Mucosa of descending colon (tissue), 3 donors: ENCODE data around the gene MAP1B. TPM values are rescaled to one million over a fixed set of nuclear protein-coding genes. Genes with fewer than 3 reads are reported as not detected.

Experiments used
- ATAC-seq: fragments of 200-7000 bp; cut with Tn5 transposase; one replicate; pipeline ENCODE4 v1.9.1; 2020; ENCODE audit warnings: mild to moderate bottlenecking, moderate library complexity
- DNase-seq, 3 donors: peaks; one replicate each; pipeline ENCODE4 v3.0.0-alpha.2; 2020
- H3K36me3 ChIP-seq: fragments of 200-600 bp; one replicate; pipeline ENCODE4 v1.8.0; 2021; ENCODE audit warnings: low read depth, mild to moderate bottlenecking
- H3K4me1 ChIP-seq: fragments of 200-600 bp; one replicate; pipeline ENCODE4 v1.8.0; 2021; ENCODE audit warnings: low read depth, mild to moderate bottlenecking
- H3K4me3 ChIP-seq: fragments of 200-600 bp; one replicate; pipeline ENCODE4 v1.8.0; 2021; ENCODE audit warnings: mild to moderate bottlenecking
- H3K9me3 ChIP-seq: fragments of 200-600 bp; one replicate; pipeline ENCODE4 v1.8.0; 2021; ENCODE audit warnings: mild to moderate bottlenecking
- intact Hi-C, 2 donors: fragments of 100-400 bp; cut with DNase I in 1 of 2; cut with micrococcal nuclease in 1 of 2; formaldehyde crosslinking; loops; one replicate each; pipeline versions ENCODE4 v1.11.0 to v1.11.1; 2022; cut with DNase I, micrococcal nuclease
- total RNA-seq, 3 donors: library from RNA; stranded (reverse); fragmentation: NEBNext Ultra II Directional in 2 of 3; extraction: Animal tissue kit (Norgen Biotek cat#: 25700) in 2 of 3; gene quantifications; one replicate each; pipeline versions ENCODE4 v1.2.1 to v1.2.4, GENCODE V29; 2021 to 2023
- TF ChIP-seq, protein P1 (sequence below): fragments of 200-600 bp; IDR thresholded peaks from one replicate; pipeline ENCODE4 v1.8.0; 2022; ENCODE audit warnings: antibody characterized with exemption, mild to moderate bottlenecking
- donor health status: DM: no; HTN: no; CAD: no; lungs with moderate emphysema.
- donor health status: DM: no; HTN: no; CAD: no.
- donor health status: DM: no; HTN: yes; CAD: no.

Gene MAP1B
- total RNA-seq, 3 donors from 2014 or later = 6.5 to 72.3 (median 20.9) TPM

GRCh38 chr5:72125941-72126620 lies 18.8 kb downstream of the MAP1B start:
- no peak for ATAC-seq
- intact Hi-C loops = no loop called here
- H3K4me3 ChIP-seq = no peak overlapping the region
- no peaks in the 10 kb centered on the region for H3K36me3 ChIP-seq
- no peak for DNase-seq
- TF ChIP-seq, protein P1, sequence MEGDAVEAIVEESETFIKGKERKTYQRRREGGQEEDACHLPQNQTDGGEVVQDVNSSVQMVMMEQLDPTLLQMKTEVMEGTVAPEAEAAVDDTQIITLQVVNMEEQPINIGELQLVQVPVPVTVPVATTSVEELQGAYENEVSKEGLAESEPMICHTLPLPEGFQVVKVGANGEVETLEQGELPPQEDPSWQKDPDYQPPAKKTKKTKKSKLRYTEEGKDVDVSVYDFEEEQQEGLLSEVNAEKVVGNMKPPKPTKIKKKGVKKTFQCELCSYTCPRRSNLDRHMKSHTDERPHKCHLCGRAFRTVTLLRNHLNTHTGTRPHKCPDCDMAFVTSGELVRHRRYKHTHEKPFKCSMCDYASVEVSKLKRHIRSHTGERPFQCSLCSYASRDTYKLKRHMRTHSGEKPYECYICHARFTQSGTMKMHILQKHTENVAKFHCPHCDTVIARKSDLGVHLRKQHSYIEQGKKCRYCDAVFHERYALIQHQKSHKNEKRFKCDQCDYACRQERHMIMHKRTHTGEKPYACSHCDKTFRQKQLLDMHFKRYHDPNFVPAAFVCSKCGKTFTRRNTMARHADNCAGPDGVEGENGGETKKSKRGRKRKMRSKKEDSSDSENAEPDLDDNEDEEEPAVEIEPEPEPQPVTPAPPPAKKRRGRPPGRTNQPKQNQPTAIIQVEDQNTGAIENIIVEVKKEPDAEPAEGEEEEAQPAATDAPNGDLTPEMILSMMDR = no peak
- H3K4me1 ChIP-seq = no peaks in the 10 kb centered on the region
- no peaks in the 10 kb centered on the region for H3K9me3 ChIP-seq

GRCh38 chr5:72126796-72127195 lies 19.5 kb downstream of the MAP1B start:
- intact Hi-C loops = no loop called here
- no peaks in the 10 kb centered on the region for H3K9me3 ChIP-seq
- DNase-seq (no peak), ATAC-seq (no peak)
- no peaks in the 10 kb centered on the region for H3K4me1 ChIP-seq
- H3K36me3 ChIP-seq = no peaks in the 10 kb centered on the region
- TF ChIP-seq, protein P1 = no peak
- H3K4me3 ChIP-seq = no peak overlapping the region

GRCh38 chr5:72129725-72130124 lies 22.4 kb downstream of the MAP1B start:
- Histone ChIP-seq H3K4me1 (no peaks in the 10 kb centered on the region), H3K9me3 (no peaks in the 10 kb centered on the region), H3K36me3 (no peaks in the 10 kb centered on the region), H3K4me3 (no peak overlapping the region)
- no peak for DNase-seq
- intact Hi-C loops = loop anchor here in 1 of 2 donors (10.0 kb wide), 1 partner anchor 155 kb away; no protein-coding TSS in a partner anchor
- ATAC-seq = no peak
- TF ChIP-seq, protein P1 = no peak

DNA sequence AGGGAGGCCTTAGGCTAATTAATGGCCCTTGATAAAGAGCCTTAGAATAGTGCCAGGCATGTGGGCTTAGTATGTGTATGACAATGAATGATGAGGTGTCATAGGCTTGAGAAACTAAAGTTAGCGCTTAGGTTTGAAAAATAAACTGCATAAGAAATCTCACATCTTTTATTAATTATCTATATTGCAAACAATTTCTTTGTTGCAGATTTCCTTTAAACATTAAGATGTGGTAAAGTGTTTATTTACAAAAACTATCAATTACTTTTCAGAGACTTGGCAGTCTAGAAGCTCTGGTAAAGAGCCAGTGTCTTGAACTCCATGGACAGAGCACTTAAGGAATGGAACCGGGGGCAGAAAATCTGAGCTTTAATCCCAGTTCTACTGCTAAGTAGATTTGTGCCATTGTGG lies 23.1 kb downstream of the MAP1B start:
- Histone ChIP-seq H3K4me1 (no peaks in the 10 kb centered on the region), H3K4me3 (no peak overlapping the region), H3K9me3 (no peaks in the 10 kb centered on the region), H3K36me3 (no peaks in the 10 kb centered on the region)
- intact Hi-C loops = loop anchor here in 1 of 2 donors (10.0 kb wide), 1 partner anchor 154 kb away; no protein-coding TSS in a partner anchor
- DNase-seq (no peak), ATAC-seq (no peak)
- TF ChIP-seq, protein P1 = no peak

- no peak overlapping the region for H3K4me3 ChIP-seq
- no peaks in the 10 kb centered on the region for H3K36me3 ChIP-seq
- TF ChIP-seq, protein P1 = no peak
- no peaks in the 10 kb centered on the region for H3K9me3 ChIP-seq
- DNase-seq (no peak), ATAC-seq (no peak)
- intact Hi-C loops = loop anchor here in 1 of 2 donors (10.0 kb wide), 1 partner anchor 151 kb away; no protein-coding TSS in a partner anchor
- no peaks in the 10 kb centered on the region for H3K4me1 ChIP-seq
Measured at GRCh38 chr5:72133212-72133990, 26.1 kb downstream of the MAP1B start.
